ENCODE results near the gene SPAG4.
A peak's percentile ranks its signal among the peaks of the same experiment; 100 is the strongest.

The SPAG4 gene

DNA sequence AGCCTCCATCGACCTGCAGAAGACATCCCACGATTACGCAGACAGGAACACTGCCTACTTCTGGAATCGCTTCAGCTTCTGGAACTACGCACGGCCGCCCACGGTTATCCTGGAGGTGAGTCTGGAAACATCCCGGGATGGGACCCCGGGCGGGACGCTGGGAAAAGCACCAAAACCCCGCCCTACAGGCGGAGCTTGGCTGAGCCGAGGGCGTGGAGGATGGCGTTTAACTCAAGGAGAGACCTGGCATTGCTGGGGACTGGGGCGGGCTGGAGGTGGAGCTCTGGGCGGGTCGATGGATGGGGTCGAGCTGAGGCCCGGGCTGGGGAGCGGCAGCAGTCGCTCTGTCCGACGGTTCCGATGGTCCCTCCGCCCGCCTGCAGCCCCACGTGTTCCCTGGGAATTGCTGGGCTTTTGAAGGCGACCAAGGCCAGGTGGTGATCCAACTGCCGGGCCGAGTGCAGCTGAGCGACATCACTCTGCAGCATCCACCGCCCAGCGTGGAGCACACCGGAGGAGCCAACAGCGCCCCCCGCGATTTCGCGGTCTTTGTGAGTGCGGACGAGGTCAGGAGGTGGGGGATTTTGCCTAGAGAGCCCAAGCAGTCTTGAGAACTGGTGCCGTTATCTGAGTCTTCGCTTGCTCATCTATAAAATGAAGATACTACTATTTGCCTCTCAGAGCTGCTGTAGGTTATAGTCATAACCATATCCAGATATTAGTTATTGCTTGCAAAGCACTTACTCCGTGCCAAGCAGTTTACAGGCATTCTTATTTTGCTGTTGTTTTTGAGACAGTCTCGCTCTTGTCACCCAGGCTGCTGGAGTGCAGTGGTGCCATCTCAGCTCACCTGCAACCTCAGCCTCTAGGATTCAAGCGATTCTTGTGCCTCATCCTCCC is 3.8 kb downstream of the SPAG4 start:
- TF ChIP-seq, protein P1, sequence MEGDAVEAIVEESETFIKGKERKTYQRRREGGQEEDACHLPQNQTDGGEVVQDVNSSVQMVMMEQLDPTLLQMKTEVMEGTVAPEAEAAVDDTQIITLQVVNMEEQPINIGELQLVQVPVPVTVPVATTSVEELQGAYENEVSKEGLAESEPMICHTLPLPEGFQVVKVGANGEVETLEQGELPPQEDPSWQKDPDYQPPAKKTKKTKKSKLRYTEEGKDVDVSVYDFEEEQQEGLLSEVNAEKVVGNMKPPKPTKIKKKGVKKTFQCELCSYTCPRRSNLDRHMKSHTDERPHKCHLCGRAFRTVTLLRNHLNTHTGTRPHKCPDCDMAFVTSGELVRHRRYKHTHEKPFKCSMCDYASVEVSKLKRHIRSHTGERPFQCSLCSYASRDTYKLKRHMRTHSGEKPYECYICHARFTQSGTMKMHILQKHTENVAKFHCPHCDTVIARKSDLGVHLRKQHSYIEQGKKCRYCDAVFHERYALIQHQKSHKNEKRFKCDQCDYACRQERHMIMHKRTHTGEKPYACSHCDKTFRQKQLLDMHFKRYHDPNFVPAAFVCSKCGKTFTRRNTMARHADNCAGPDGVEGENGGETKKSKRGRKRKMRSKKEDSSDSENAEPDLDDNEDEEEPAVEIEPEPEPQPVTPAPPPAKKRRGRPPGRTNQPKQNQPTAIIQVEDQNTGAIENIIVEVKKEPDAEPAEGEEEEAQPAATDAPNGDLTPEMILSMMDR (IDR thresholded peaks at IDR 0.05), result peak; percentile 46; the same call in 1 of the 2 replicates

DNA sequence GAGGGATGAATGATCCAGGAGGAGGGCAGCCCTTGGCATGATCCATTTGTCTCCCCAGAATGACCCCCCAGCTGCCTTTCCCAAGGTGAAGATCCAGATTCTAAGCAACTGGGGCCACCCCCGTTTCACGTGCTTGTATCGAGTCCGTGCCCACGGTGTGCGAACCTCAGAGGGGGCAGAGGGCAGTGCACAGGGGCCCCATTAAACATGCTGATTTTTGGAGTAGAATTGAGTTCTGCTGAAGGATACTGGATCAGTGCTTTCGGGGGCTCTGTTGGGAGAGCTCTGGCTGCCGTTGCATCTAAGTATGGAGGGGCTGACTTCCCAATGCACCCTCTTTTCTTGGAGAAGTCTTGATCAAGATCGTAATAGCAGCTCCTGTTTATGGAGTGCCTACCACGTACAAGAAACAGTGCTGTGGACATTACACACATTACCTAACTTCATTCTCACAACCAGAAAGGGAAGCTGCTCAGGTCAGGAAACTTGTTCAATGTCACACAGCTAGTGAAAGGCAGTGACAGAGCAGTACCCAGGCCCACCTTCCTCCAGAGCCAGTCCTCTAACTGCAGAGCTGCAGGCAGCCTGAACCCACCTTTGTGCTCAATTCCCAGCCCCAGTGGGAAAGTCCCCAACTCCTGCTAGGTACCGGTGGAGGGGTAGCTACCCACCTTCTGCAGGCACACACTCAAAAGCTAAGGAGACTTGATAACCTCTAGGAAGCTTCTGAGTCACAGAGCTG is 5.4 kb downstream of the SPAG4 start:
- TF ChIP-seq, protein P1 (IDR thresholded peaks at IDR 0.05), result no peak

DNA sequence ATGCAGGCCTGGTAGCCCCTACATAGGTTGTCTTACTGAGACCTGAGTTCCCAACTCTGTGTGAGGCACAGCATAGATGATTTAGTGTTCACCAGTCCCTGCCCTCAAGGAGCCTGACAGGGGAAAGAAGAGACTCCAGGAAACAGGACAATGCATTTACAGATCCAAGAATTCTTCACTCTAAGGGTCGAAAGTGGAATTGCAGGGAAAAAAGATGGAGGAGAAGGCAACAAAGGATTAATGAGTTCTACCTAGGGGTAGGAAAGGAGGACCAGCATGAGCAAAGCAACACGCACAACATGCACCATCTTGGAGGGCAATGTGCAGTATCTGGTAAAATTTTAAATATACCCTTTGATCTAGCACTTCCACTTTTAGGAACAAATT is 5.9 kb downstream of the SPAG4 start:
- TF ChIP-seq, protein P1 (IDR thresholded peaks at IDR 0.05), result no peak

DNA sequence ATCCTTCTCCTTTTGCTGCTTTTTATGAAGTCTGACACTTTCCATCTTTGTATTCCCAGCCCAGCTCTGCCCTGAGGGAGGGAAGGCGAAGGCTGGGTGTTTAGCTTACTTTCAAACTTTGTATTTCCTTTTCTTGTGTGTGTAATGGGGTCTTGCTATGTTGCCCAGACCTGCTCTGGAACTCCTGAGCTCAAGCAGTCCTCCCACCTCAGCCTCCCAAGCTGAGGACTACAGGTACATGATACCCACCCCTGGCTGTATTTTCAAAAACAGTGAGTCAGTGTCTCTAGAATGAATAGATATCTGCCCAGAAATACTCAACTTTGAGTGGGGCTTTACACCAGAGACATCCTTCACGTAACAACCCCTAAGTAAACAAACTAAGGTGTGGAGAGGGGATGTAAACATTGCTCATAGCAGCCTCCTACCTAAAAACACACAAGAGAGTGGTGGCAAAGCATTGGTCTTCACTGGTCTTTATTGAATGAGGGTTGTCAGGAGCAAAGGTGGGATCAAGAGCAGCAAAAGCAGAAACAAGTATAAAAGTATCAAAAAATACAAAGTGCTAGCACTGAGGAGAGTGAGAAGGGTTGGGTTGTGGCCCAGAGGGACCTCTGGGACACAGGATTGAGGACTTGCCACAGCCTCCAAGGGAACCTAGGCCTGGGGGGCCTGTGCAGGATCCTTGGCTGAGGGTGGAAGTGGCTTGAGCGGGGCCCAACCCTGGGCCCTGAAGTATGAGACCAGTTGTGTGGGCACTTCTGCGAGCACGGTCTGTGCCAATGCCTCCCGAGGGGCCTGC is 10.2 kb downstream of the SPAG4 start:
- TF ChIP-seq, protein P1 (IDR thresholded peaks at IDR 0.05), result no peak

DNA sequence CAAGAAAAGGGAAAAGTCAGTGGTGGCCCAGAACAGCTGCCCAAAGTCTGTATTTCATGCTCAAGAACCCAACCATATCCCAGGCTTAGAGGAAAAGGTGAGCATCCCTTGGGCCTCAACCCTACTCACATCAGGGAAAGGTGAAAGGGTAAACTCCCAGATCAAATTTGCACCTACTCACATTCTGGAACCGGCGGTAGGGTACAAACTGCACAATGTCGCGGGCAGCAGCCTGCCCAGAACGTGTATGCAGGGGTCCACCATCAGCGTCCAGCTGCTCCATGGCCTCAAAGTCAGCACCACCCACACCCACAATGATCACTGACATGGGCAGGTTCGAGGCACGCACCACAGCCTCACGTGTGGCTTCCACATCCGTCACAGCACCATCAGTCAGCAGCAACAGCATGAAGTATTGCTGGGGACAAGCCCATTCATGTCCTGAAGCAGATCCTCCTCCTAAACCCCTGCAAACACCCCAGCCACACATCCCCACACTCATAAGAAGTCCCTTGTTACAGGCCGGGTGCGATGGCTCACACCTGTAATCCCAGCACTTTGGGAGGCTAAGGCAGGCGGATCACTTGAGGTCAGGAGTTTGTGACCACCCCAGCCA is 10.9 kb downstream of the SPAG4 start:
- TF ChIP-seq, protein P1 (IDR thresholded peaks at IDR 0.05), result no peak

DNA sequence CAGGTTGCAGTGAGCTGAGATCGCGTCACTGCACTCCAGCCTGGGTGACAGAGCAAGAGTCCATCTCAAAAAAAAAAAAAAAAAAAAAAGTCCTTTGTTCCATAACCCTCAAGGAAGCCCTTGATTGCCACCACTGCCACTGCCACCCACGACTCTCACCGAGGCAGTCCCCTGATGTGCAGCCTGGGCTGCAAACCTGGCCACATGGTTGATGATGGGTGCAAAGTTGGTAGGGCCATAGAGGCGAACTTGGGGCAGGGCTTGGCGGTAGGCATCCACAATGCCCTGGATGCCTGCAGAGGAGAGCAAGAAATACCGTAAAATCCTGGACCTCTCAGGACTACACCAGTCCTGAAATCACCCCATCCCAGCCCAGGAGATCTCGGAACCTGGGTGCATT is 11.5 kb downstream of the SPAG4 start:
- TF ChIP-seq, protein P1 (IDR thresholded peaks at IDR 0.05), result no peak
